Skeletal muscle tissue (tissue), 4 donors: Measurements from ENCODE around the gene HNRNPK. TPM values are rescaled to one million over a fixed set of nuclear protein-coding genes. Genes with fewer than 3 reads are reported as not detected.

Source experiments
- H3K27ac ChIP-seq: one replicate; pipeline ENCODE4 v1.7.0; 2013; ENCODE audit warnings: mild to moderate bottlenecking, low read depth, low read length, inconsistent platforms
- H3K27me3 ChIP-seq, 3 donors: one replicate each; pipeline ENCODE4 v1.7.0; 2013; ENCODE audit warnings: low read length in 3 of 3; ENCODE audit not compliant: control insufficient read depth in 3 of 3, insufficient read depth in 3 of 3
- H3K36me3 ChIP-seq, 3 donors: one replicate each; pipeline ENCODE4 v1.7.0; 2013; ENCODE audit warnings: low read length in 3 of 3; ENCODE audit not compliant: control insufficient read depth in 3 of 3, insufficient read depth in 3 of 3
- H3K4me1 ChIP-seq, 3 donors: one replicate each; pipeline ENCODE4 v1.7.0; 2013; ENCODE audit warnings: low read length in 3 of 3, mild to moderate bottlenecking in 3 of 3; ENCODE audit not compliant: control insufficient read depth in 3 of 3, insufficient read depth in 3 of 3
- H3K4me3 ChIP-seq, 3 donors: one replicate each; pipeline ENCODE4 v1.7.0; 2013; ENCODE audit warnings: low read length in 3 of 3
- H3K9ac ChIP-seq, 3 donors: one replicate each; pipeline ENCODE4 v1.7.0; 2013; ENCODE audit warnings: low read length in 3 of 3, mild to moderate bottlenecking in 3 of 3, moderate library complexity in 2 of 3, low read depth in 1 of 3
- H3K9me3 ChIP-seq, 3 donors: one replicate each; pipeline ENCODE4 v1.7.0; 2013; ENCODE audit warnings: low read length in 3 of 3; ENCODE audit not compliant: control insufficient read depth in 3 of 3
- total RNA-seq: library from RNA; depleted of rRNA; stranded (reverse); fragments of >200 nt; gene quantifications from one replicate; pipeline ENCODE4 v1.2.3, GENCODE V29; 2014
- donor health status: Osteomylitis.

The HNRNPK gene
- total RNA-seq, 1 donor from 2014 or later, result 446 TPM

GRCh38 chr9:83992901-83993300 lies 12.9 kb upstream of the HNRNPK start:
- no peaks in the 10 kb centered on the region for H3K4me1 ChIP-seq
- no peak overlapping the region for H3K4me3 ChIP-seq
- no peak overlapping the region for H3K27ac ChIP-seq

DNA sequence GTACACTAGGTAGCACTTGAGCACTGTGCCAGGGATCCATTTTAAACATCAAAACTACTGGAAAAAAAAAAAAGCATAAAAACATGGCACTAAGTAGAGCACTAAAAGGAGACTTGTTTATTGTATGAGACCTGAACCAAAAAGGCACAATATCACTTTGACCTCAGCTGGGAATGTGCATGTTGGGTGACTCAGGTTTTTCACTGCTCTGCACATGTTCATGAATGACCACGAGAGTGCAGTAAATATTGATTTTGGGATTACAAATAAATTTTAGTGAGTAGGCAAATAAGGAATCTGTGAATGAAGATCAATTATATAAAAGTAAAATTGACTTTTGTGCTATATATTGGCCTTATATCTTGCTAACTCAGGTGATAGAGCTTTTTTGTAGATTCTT lies 12.4 kb upstream of the HNRNPK start:
- Histone ChIP-seq H3K27me3 (no peaks in the 10 kb centered on the region), H3K36me3 (peaks cover 0 to 3% (median 0%) of the 10 kb centered on the region in 3 donors), H3K27ac (no peak overlapping the region), H3K9ac (no peak overlapping the region), H3K4me1 (no peaks in the 10 kb centered on the region), H3K9me3 (no peaks in the 10 kb centered on the region), H3K4me3 (no peak overlapping the region)

More at GRCh38 chr9:83992901-83993300, 12.9 kb upstream of the HNRNPK start:
- H3K9me3 ChIP-seq, result no peaks in the 10 kb centered on the region
- H3K9ac ChIP-seq, result no peak overlapping the region
- H3K36me3 ChIP-seq, result peaks cover 0 to 3% (median 0%) of the 10 kb centered on the region in 3 donors
- H3K27me3 ChIP-seq, result no peaks in the 10 kb centered on the region

GRCh38 chr9:83991355-83991754 lies 11.3 kb upstream of the HNRNPK start:
- H3K4me1 ChIP-seq, result no peaks in the 10 kb centered on the region

GRCh38 chr9:83988411-83988810 lies 8.4 kb upstream of the HNRNPK start:
- Histone ChIP-seq H3K36me3 (peaks cover 0 to 3% (median 0%) of the 10 kb centered on the region in 3 donors), H3K27ac (no peak overlapping the region), H3K9me3 (no peaks in the 10 kb centered on the region), H3K4me3 (no peak overlapping the region), H3K9ac (no peak overlapping the region), H3K4me1 (no peaks in the 10 kb centered on the region), H3K27me3 (no peaks in the 10 kb centered on the region)

More at GRCh38 chr9:83991355-83991754, 11.3 kb upstream of the HNRNPK start:
- peaks cover 0 to 3% (median 0%) of the 10 kb centered on the region in 3 donors for H3K36me3 ChIP-seq
- no peak overlapping the region for H3K9ac ChIP-seq
- H3K27me3 ChIP-seq, result no peaks in the 10 kb centered on the region
- no peak overlapping the region for H3K27ac ChIP-seq
- no peaks in the 10 kb centered on the region for H3K9me3 ChIP-seq
- H3K4me3 ChIP-seq, result no peak overlapping the region

- Histone ChIP-seq H3K36me3 (peaks cover 0 to 3% (median 0%) of the 10 kb centered on the region in 3 donors), H3K9ac (no peak overlapping the region), H3K27me3 (no peaks in the 10 kb centered on the region), H3K4me1 (no peaks in the 10 kb centered on the region), H3K9me3 (no peaks in the 10 kb centered on the region), H3K27ac (no peak overlapping the region), H3K4me3 (no peak overlapping the region)
Observed at GRCh38 chr9:83987402-83987791, 7.4 kb upstream of the HNRNPK start.

DNA sequence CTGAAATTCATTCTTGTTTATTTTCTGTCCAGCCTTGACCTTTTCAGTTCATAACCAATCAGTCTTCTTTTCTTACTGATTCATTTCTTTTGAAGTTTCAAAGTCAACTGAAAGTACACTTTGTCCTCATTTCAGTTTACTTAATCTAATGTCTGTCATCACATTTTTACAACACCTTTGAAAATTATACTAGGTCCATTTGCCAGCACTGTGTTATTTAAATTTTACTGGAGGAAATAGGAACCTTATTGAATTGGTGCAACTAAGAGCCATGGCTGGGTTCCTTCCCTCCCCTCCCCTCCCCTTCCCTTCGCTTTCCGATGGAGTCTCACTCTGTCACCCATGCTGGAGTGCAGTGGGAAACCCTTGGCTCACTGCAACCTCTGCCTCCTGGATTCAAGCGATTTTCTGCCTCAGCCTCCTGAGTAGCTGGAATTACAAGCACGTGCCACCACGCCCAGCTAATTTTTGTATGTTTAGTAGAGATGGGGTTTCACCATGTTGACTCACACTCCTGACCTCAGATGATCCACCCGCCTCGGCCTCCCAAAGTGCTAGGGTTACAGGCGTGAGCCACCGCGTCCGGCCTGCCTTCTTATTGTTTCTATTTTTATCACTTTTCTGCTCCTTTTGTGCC lies 6.9 kb upstream of the HNRNPK start:
- no peaks in the 10 kb centered on the region for H3K9me3 ChIP-seq
- no peaks in the 10 kb centered on the region for H3K4me1 ChIP-seq
- H3K4me3 ChIP-seq, result no peak overlapping the region
- H3K27me3 ChIP-seq, result no peaks in the 10 kb centered on the region
- peaks cover 0 to 3% (median 0%) of the 10 kb centered on the region in 3 donors for H3K36me3 ChIP-seq
- H3K9ac ChIP-seq, result no peak overlapping the region
- H3K27ac ChIP-seq, result no peak overlapping the region

GRCh38 chr9:83986195-83986594 lies 6.2 kb upstream of the HNRNPK start:
- no peaks in the 10 kb centered on the region for H3K9me3 ChIP-seq
- no peak overlapping the region for H3K9ac ChIP-seq
- H3K36me3 ChIP-seq, result peaks cover 0 to 3% (median 0%) of the 10 kb centered on the region in 3 donors
- no peak overlapping the region for H3K4me3 ChIP-seq
- peaks cover 5 to 6% (median 6%) of the 10 kb centered on the region in 3 donors for H3K4me1 ChIP-seq
- H3K27me3 ChIP-seq, result no peaks in the 10 kb centered on the region
- no peak overlapping the region for H3K27ac ChIP-seq

GRCh38 chr9:83981126-83981871 lies 1.3 kb upstream of the HNRNPK start:
- H3K4me3 ChIP-seq, result peak overlapping the region; percentile 88 to 99 (median 99)
- peaks cover 14 to 24% (median 16%) of the 10 kb centered on the region in 3 donors for H3K4me1 ChIP-seq
- peaks cover 8 to 11% (median 10%) of the 10 kb centered on the region in 3 donors for H3K36me3 ChIP-seq
- no peaks in the 10 kb centered on the region for H3K27me3 ChIP-seq
- H3K27ac ChIP-seq, result peak overlapping the region; percentile 100
- H3K9ac ChIP-seq, result peak overlapping the region; percentile 95 to 100 (median 100)
- no peaks in the 10 kb centered on the region for H3K9me3 ChIP-seq

DNA sequence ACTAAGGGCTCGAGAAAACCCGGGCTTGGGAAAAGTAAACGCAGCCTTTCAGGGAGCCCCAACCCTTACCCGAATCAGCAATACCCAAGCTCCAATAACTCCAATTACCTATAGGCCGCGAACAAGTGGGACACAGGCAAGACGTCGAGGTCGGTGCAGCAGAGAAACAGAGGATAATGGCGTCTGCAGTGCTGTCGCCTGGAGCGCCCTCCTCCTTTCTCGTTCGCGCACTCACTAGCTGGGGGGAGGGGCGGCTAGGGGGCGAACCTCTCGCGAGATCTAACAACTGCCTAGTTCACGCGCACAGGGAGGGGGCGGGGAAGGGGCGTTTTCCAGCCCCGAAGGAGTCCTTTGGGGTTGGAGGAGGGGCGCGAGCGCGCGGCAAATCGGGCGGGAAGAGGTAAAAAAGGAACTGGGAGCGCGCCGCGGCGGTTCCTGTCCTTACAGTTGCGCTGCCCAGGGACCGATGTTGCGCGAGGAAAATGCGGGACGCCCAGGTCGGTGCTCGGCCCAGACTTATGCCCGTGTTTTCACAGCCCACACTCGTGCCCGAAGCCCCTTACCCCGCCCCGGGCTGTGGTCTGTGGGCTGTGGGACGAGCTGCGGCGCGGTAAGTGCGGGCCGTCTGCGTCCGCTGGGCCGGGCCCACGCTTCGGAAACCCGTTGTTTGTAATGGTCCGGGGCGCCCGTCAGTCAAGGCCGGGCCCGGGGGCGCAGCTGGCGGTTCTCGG lies 545 bp upstream of the HNRNPK start, which contains the start of gene RMI1:
Gene RMI1, plus strand, starts transcription at position 411 of the 731 bp plus-strand sequence. CDS start 20,182 bp downstream, outside the sequence.
- Histone ChIP-seq H3K9me3 (no peaks in the 10 kb centered on the region), H3K4me1 (peaks cover 14 to 24% (median 16%) of the 10 kb centered on the region in 3 donors), H3K9ac (peak within 1 kb of the TSS; percentile 95 to 100 (median 100))

More for the DNA sequence above, 545 bp upstream of the HNRNPK start, which contains the start of gene RMI1:
- peaks cover 15 to 17% (median 16%) of the 10 kb centered on the region in 3 donors for H3K36me3 ChIP-seq
- peak within 1 kb of the TSS; percentile 88 to 99 (median 99) for H3K4me3 ChIP-seq
- H3K27me3 ChIP-seq, result no peaks in the 10 kb centered on the region
- H3K27ac ChIP-seq, result peak within 1 kb of the TSS; percentile 100
